EH (cell line): ENCODE results near the gene SLU7.
A peak's percentile ranks its signal among the peaks of the same experiment; 100 is the strongest.

Source experiments
- DNase-seq: peaks from one replicate; pipeline ENCODE4 v3.0.0-alpha.2; 2015; ENCODE audit warnings: low read depth

Gene SLU7

DNA sequence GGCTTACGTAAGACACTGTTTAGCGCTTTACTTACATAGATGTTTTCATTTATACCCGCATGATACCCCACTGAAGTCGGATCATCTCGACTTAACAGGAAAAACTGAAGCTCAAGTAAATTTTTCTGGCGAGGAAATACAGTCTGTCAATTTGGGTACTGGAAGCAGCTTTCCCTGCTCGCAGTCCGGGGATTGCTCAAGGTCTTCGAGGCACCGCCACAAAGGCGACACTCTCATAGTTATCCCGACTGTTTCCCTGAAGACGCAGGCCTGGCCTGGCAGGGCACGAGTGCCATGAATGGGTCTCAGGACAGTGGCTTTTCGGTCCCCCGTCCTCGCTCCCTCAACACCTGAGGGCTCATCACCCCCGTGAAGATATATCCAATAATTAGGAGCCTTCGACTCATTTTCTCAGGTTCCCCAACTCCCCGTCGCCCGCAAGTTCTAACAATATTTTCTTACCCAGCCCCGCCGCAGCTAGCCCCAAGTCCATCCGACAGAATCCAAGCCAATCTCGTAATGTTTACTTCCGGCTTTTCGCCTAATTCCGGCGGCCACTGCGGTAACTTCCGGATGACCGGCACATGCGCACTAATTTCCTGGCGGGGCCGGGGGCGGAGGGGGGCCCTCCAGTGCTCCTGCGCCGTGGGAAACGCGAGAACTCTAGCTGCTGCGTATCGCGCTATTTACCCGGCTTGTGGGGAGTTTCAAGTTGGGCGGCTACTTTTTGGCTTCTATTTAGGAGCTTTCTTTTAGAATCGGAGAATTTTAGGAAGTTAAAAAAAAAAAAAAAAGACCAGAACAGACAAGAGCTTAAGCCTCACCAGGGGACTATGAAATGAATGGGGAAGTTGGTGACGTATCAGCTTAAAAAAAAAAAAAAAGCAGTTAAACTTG lies at the start of gene SLU7:
Gene SLU7 (minus strand): TSS at position 521 of the 897 bp plus-strand sequence. CDS start 3,787 bp downstream, outside the sequence.
- peak; percentile 97 for DNase-seq

- no peak for DNase-seq
Observed at GRCh38 chr5:160468363-160468975, 49.6 kb upstream of the SLU7 start.

- DNase-seq = peak; percentile 89
Observed at GRCh38 chr5:160467555-160468362, 48.9 kb upstream of the SLU7 start.

DNA sequence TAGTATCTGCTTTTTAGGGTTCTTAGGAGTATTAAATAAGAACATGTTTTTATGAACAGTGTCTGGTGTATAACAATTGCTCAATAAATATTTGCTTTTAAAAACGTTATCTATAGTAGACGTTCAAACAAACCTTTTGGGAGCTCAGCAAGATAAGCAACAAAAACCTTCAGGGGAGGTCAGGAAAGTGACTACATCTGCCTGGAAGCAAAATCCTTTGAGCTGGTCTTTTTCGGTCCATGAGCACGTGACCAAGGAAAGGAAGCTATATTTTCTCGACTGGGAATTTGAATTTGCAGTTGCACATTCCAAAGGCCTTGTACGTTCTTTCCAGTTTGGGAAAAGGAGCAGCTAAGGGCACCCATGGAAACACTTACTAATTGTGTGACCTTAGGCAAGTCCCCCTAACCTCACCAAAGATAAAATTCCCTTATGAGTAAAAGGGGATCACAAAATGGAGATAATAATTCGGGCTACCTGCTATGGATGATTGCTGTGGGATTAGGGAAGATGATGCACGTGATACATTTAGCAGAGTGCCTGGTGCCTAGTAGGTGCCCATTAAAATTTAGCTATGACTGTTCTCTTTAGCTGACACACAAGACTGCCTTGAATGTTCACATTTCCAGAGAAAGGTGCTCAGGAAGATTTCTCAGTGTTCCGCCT lies 48.1 kb upstream of the SLU7 start:
- peak; percentile 57 for DNase-seq

DNA sequence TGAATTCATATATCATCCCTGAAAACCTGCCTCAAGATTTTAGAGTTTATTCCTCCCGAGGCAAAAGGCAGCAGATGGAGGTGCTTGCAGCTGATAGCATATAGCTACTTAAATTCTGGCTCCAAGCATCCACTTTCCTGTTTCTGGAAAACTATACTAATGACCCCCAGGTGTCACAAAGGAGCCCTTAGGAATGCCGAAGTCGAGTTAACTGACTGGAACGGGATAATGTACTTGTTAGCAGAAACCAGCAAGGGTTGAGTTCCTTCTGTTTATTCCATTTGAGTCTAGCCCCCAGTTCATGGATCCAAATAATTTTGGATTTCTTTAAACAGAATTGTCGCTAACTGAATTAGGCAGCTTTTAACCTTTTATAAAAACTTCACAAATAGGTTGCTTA lies 47.2 kb upstream of the SLU7 start:
- no peak for DNase-seq

DNA sequence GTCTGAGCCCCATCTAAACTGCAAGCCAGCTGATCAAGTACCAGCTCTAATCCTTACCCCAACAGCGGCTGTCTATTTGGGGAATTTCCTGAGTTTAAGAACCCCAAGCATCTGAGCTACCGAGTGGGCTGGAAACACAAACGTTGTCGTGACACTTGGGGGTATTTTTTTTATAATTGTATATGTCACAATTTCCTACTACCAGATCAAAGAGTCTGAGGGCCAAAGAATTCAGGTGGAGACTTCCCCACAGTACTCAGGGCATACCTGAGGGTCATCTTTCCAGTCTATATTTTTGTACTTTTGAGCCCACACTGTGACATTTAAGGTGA lies 45.6 kb upstream of the SLU7 start:
- DNase-seq = no peak

- peak; percentile 89 for DNase-seq
Observed at GRCh38 chr5:160463740-160464465, 45.0 kb upstream of the SLU7 start.

- no peak for DNase-seq
Observed at GRCh38 chr5:160463227-160463626, 44.3 kb upstream of the SLU7 start.

- DNase-seq = no peak
Observed at GRCh38 chr5:160462167-160462566, 43.3 kb upstream of the SLU7 start.

- no peak for DNase-seq
Observed at GRCh38 chr5:160461378-160461777, 42.5 kb upstream of the SLU7 start.

DNA sequence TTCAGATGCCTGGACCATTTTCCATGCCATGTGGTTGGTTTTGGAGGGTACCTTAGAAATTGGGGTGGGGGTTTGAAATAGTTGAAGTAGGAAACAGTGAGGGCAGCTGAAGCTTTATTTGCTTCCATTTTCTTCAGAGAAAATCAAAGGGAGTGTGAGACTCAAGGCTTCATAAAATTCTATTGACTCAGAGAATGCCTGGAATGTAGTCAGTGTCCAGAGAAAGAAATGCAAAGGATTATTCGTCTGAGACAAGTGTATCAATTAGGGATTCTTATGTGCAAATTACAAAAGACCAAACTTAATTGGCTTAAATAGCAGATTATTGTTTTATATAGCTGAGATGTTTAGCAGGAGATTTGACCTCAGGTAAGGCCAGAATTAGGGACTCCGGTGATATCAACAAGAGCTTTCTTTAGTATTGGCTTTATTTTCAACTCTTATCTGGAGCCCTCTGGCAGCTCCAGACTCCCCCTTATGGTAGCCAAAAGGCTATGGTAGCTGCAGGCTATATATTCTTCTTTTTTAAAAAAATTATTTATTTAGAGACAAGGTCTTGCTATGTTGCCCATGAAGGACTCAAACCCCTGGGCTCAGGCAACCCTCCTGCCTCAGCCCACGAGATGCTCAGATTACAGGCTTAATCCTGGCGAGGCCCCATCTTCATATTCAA lies 41.6 kb upstream of the SLU7 start:
- DNase-seq = peak; percentile 34

DNA sequence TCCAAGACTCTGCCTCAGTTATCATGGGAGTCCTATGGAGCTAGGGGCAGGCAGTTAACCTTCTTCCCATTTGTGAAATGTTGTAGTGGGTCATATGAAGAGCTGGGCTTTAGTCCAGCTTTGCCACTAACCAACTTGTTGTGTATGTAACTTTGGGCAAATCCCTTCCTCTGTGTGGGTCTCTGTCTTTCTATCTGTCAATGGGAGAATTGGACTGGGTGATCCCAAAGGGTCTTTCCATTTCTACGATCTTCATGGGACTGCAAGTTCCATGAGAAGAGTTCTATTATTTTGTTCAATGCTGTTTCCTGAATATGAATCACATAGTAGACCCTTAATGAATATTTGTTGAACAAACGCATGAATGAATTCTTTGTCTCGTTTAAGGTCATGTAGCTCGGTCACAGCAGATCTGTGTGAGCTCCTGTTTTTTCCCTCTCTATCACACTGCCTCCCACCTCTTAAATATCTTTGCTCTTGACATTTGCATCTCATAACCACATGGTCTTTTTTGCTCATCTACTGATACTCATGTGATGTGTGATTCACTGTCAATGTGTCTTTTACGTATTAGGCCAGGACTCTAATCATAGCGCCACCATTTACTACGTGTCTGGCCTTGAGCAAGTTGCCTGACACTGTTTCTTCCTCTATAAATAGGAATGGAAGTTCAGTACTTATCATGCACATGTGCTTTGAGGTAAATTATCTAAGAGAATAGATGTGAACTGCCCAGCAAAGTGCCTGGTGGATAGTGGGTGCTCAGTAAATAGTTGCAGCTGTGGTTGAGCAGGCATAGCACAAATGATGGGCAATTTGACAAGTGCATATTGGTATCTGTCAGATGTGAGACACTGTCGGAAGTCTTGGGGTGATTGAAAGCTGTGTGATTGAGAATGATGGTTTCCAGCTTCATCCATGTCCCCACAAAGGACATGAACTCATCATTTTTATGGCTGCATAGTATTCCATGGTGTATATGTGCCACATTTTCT lies 40.2 kb upstream of the SLU7 start:
- DNase-seq = no peak

DNA sequence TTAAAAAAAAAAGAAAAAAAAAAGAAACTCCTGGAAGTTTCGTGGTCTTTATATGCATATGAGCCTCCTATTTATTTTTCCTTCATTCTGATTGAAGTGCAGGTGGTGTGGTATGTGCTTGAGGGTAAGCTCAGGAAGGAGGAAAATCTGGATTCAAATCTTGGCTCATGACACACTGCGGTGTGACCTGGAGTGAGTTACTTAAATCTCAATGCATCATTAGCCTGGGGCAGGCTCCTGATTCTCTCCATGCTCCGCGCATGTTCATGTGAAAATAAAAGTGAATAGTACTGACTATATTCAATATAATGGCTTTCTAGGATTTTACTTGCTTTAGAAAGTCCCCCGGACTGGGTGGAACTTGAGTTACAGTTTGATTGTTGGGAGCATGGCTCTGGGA lies 38.4 kb upstream of the SLU7 start:
- no peak for DNase-seq

GRCh38 chr5:160456480-160457177 lies 37.7 kb upstream of the SLU7 start:
- no peak for DNase-seq

GRCh38 chr5:160455600-160455999 lies 36.7 kb upstream of the SLU7 start:
- no peak for DNase-seq

DNA sequence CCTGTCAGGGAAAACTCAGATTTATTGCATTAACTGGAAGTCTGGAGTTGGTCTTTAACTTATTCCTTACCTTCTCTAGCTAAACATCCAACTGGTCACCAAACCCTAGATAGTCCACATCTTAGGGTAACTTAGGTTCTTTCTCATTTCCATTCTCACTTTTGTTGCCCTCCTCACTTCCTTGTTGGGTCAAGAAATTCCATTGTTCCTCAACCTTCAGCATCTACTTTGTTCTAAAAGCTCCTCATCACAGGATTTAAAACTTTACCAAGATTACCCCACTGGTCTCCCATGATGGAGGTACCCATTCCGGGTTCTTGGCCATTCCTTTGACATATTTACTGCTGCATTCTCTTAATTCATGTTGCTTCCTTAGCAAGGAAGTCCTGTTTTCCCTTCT lies 34.9 kb upstream of the SLU7 start:
- DNase-seq = no peak

DNA sequence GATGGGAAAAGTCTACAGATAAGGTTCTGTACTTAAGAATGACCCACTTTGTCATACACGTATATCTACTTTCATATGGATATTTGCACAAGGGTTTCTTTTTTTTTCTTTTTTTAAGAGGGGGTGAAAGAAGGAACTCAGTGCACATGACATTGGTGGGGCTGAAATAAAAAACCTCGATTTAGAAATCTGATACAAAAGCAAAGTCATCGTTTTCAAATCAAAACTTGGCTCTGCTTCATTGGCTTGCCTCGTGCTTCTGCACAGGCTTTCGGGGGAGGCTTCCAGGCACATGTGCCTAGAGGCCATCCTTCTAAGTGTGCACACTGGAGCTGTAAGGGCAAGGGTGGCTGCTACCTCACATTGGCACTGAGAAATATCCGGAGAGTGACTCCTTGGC lies 33.9 kb upstream of the SLU7 start:
- DNase-seq = no peak

GRCh38 chr5:160452036-160452435 lies 33.2 kb upstream of the SLU7 start:
- no peak for DNase-seq

DNA sequence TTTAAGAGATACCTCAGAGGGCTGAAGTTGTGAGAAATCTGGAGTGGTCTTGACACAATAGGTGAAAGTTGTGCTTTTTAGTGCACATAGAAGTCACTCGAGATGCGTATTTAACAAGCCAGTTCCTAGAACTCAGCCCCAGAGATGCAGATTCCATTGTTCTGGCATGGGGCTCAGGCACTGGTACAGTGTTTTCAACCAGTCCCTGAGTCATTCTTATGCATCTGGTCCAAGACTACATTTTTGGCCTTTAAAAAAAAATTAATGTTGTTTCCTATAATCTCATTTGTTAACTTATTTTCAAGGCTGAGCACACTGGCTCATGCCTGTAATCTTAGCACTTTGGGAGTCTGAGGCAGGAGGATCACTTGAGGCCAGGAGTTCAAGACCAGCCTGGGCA lies 32.4 kb upstream of the SLU7 start:
- no peak for DNase-seq
